Esophagus muscularis mucosa (tissue), 4 donors: ENCODE measurements around the gene SP110. TPM values are rescaled to one million over a fixed set of nuclear protein-coding genes. Genes with fewer than 3 reads are reported as not detected.
A peak's percentile ranks its signal among the peaks of the same experiment; 100 is the strongest.

Experiments
- DNase-seq: peaks from one replicate; pipeline ENCODE4 v3.0.0-alpha.2; 2017; ENCODE audit errors: extremely low spot score
- H3K27ac ChIP-seq, 4 donors: fragments of 200-600 bp; sonication (generic); replicated peaks in 1 of 4; 1 replicate in 3 of 4; 2 replicates in 1 of 4; pipeline ENCODE4 v1.5.1; 2016 to 2019; ENCODE audit warnings: mild to moderate bottlenecking in 1 of 4
- H3K27me3 ChIP-seq, 4 donors: fragments of 200-600 bp; sonication (generic); one replicate each; pipeline versions ENCODE4 v1.5.1 to v1.6.0; 2016 to 2019
- H3K36me3 ChIP-seq, 4 donors: fragments of 200-600 bp; sonication (generic); one replicate each; pipeline ENCODE4 v1.5.1; 2016 to 2019
- H3K4me1 ChIP-seq, 4 donors: fragments of 200-600 bp; sonication (generic); one replicate each; pipeline ENCODE4 v1.5.1; 2016 to 2019
- H3K4me3 ChIP-seq, 4 donors: fragments of 200-600 bp; sonication (generic); 1 replicate in 2 of 4; 2 replicates in 2 of 4; pipeline ENCODE4 v1.5.1; 2016 to 2019; ENCODE audit warnings: mild to moderate bottlenecking in 4 of 4, moderate library complexity in 1 of 4
- H3K9me3 ChIP-seq, 4 donors: fragments of 200-600 bp; sonication (generic); 1 replicate in 3 of 4; 2 replicates in 1 of 4; pipeline ENCODE4 v1.5.1; 2016 to 2019
- CTCF ChIP-seq, 3 experiments: fragments of 200-600 bp in 2 of 3; fragments of 450-650 bp in 1 of 3; sonication (generic) in 2 of 3; IDR thresholded peaks; one replicate each; pipeline ENCODE4 v1.5.1; 2017 to 2019; ENCODE audit warnings: antibody characterized with exemption in 3 of 3, mild to moderate bottlenecking in 2 of 3, moderate library complexity in 1 of 3
- EP300 ChIP-seq: sonication (generic); formaldehyde crosslinking; IDR thresholded peaks from one replicate; pipeline ENCODE4 v1.6.1; 2017; ENCODE audit warnings: antibody characterized with exemption
- POLR2A ChIP-seq: fragments of 450-650 bp; IDR thresholded peaks from one replicate; pipeline ENCODE4 v1.6.1; 2017; ENCODE audit warnings: antibody characterized with exemption, moderate library complexity, mild to moderate bottlenecking, low read depth
- POLR2AphosphoS5 ChIP-seq, 2 donors: sonication (generic); formaldehyde crosslinking; IDR thresholded peaks; one replicate each; pipeline ENCODE4 v1.6.1; 2017; ENCODE audit warnings: antibody characterized with exemption in 2 of 2
- WGBS: methylation state at CpG from one replicate; pipeline ENCODE4 v1.1.5; 2018; 5-methylcytosine and 5-hydroxymethylcytosine counted together
- intact Hi-C: fragments of 100-400 bp; cut with DNase I; formaldehyde crosslinking; loops from one replicate; pipeline ENCODE4 v1.15.1; 2023
- total RNA-seq, 4 donors: library from RNA; depleted of rRNA; stranded (reverse); fragments of >200 nt; gene quantifications; one replicate each; pipeline versions ENCODE4 v1.1.0 to v1.2.1, GENCODE V29; 2016

SP110 gene
- total RNA-seq, 4 donors from 2014 or later: 14.5 to 24.9 (median 18.8) TPM

GRCh38 chr2:230155359-230155758 is 64.4 kb downstream of the SP110 start:
- WGBS: 80% methylated on average over 6 of the region's 7 CpGs
- Histone ChIP-seq H3K4me1 (peaks cover 0 to 5% (median 2%) of the 10 kb centered on the region in 4 donors), H3K36me3 (no peaks in the 10 kb centered on the region), H3K27me3 (no peaks in the 10 kb centered on the region), H3K9me3 (peaks cover 0 to 8% (median 3%) of the 10 kb centered on the region in 4 donors), H3K27ac (no peak overlapping the region), H3K4me3 (no peak overlapping the region)
- TF ChIP-seq EP300 (no peak), CTCF (IDR thresholded peaks at IDR 0.05) (no peak), POLR2A (no peak), POLR2AphosphoS5 (IDR thresholded peaks at IDR 0.05) (no peak)
- no peak for DNase-seq
- intact Hi-C loops: loop anchor here (5.0 kb wide), 1 partner anchor 88 kb away; the partner anchor contains the start of gene SLC16A14

GRCh38 chr2:230153390-230153976 is 66.3 kb downstream of the SP110 start:
- no peak overlapping the region for H3K4me3 ChIP-seq
- no peak for DNase-seq
- H3K27ac ChIP-seq: no peak overlapping the region
- TF ChIP-seq CTCF (IDR thresholded peaks at IDR 0.05) (no peak), EP300 (no peak), POLR2A (no peak), POLR2AphosphoS5 (IDR thresholded peaks at IDR 0.05) (no peak)
- H3K9me3 ChIP-seq: peaks cover 0 to 8% (median 3%) of the 10 kb centered on the region in 4 donors
- WGBS: 30% methylated on average over 2 of the region's 2 CpGs
- no peaks in the 10 kb centered on the region for H3K4me1 ChIP-seq
- no peaks in the 10 kb centered on the region for H3K27me3 ChIP-seq
- H3K36me3 ChIP-seq: no peaks in the 10 kb centered on the region
- intact Hi-C loops: no loop called here

GRCh38 chr2:230152334-230152733 is 67.5 kb downstream of the SP110 start:
- intact Hi-C loops: no loop called here
- WGBS: 96% methylated on average over 2 of the region's 2 CpGs
- TF ChIP-seq CTCF (IDR thresholded peaks at IDR 0.05) (no peak), EP300 (no peak), POLR2A (no peak), POLR2AphosphoS5 (IDR thresholded peaks at IDR 0.05) (no peak)
- H3K4me1 ChIP-seq: no peaks in the 10 kb centered on the region
- H3K9me3 ChIP-seq: peaks cover 0 to 8% (median 3%) of the 10 kb centered on the region in 4 donors
- no peak for DNase-seq
- H3K36me3 ChIP-seq: no peaks in the 10 kb centered on the region
- no peak overlapping the region for H3K4me3 ChIP-seq
- H3K27me3 ChIP-seq: no peaks in the 10 kb centered on the region
- no peak overlapping the region for H3K27ac ChIP-seq

GRCh38 chr2:230144355-230144754 is 75.4 kb downstream of the SP110 start:
- no peaks in the 10 kb centered on the region for H3K27me3 ChIP-seq
- no peaks in the 10 kb centered on the region for H3K4me1 ChIP-seq
- intact Hi-C loops: no loop called here
- no peaks in the 10 kb centered on the region for H3K9me3 ChIP-seq
- TF ChIP-seq POLR2A: no peak
- no peak for TF ChIP-seq EP300
- no peak for TF ChIP-seq CTCF (IDR thresholded peaks at IDR 0.05)
- H3K4me3 ChIP-seq: no peak overlapping the region
- no peak overlapping the region for H3K27ac ChIP-seq
- no peaks in the 10 kb centered on the region for H3K36me3 ChIP-seq
- WGBS: 56% methylated on average over 1 of the region's 1 CpG
- no peak for DNase-seq

- Histone ChIP-seq H3K36me3 (no peaks in the 10 kb centered on the region), H3K4me3 (no peak overlapping the region), H3K27me3 (no peaks in the 10 kb centered on the region), H3K4me1 (no peaks in the 10 kb centered on the region), H3K9me3 (no peaks in the 10 kb centered on the region), H3K27ac (no peak overlapping the region)
- TF ChIP-seq EP300 (no peak), POLR2AphosphoS5 (IDR thresholded peaks at IDR 0.05) (no peak), CTCF (IDR thresholded peaks at IDR 0.05) (no peak), POLR2A (no peak)
- intact Hi-C loops: no loop called here
- WGBS: 99% methylated on average over 3 of the region's 3 CpGs
- peak; percentile 29 for DNase-seq
Measured at GRCh38 chr2:230140667-230141066, 79.1 kb downstream of the SP110 start.
